Measurements from ENCODE around the gene RSRC1. TPM values are rescaled to one million over a fixed set of nuclear protein-coding genes. Genes with fewer than 3 reads are reported as not detected.

RSRC1 gene
- total RNA-seq, 3 donors from 2014 or later: 26.6 to 41.9 (median 29.9) TPM

DNA sequence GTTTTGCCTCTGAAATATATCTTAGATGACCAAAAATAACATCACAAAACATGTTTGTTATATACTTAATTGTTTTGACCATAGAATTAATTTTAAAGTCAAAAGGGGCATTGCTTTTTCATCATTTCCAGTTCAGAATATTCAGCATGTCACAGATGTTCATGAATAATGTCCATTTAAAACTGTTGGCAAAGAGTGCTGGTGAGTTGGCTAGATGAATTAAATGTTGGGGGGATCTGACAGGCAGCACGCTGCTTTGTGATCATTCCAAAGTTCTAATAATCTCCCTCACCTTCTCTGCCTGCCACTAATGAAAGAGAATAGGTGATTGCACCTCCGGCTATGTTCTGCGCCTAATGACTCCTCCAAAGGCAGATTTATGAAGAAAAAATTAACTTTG lies 321.9 kb downstream of the RSRC1 start:
- intact Hi-C loops (cut with DNase I, micrococcal nuclease): loop anchor here in 1 of 2 donors (5.0 kb wide), 1 partner anchor 340 kb away; no protein-coding TSS in a partner anchor
- TF ChIP-seq CTCF (IDR thresholded peaks at IDR 0.05): no peak
- no peak overlapping the region for H3K4me3 ChIP-seq
- H3K36me3 ChIP-seq (ENCODE audit: low read depth): no peaks in the 10 kb centered on the region
- no peaks in the 10 kb centered on the region for H3K4me1 ChIP-seq (ENCODE audit: low read depth)
- DNase-seq (no peak), ATAC-seq (no peak)
- H3K9me3 ChIP-seq: no peaks in the 10 kb centered on the region

DNA sequence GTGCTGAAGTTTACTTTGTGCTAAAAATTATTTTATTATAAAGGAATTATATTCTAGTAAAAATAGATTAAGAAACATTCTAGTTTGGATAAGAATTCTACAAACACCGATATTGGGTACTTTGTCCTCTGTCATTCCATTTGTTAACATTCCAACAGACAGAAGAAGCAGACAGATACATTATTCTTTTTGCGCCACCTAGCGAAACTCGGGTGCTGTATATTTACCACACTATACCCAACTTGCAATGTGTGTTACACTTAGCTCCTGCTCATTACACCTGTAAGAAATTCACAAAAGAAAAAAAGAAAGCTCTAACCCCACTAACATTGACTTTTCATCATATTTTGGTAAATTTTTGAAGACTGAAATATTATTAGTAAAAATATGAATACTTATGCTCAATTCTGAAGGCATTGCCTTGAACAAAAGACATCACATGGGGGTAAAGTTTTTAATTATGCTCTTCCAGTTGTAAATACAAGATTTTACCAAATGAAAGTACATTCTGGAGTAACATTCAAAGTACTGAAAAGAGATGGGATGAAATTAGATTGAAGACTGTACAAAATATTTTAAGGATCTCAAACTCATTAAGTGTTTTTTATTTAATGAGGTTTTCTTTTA lies 324.6 kb downstream of the RSRC1 start:
- Histone ChIP-seq H3K36me3 (ENCODE audit: low read depth) (no peaks in the 10 kb centered on the region), H3K9me3 (no peaks in the 10 kb centered on the region), H3K4me1 (ENCODE audit: low read depth) (no peaks in the 10 kb centered on the region), H3K4me3 (no peak overlapping the region)
- peak in 2 of 3 donors; percentile 21 to 93 for DNase-seq
- intact Hi-C loops (cut with DNase I, micrococcal nuclease): loop anchor here in 1 of 2 donors (5.0 kb wide), 1 partner anchor 342 kb away; no protein-coding TSS in a partner anchor
- ATAC-seq: peak; percentile 82
- TF ChIP-seq CTCF (IDR thresholded peaks at IDR 0.05): peak; percentile 33

DNA sequence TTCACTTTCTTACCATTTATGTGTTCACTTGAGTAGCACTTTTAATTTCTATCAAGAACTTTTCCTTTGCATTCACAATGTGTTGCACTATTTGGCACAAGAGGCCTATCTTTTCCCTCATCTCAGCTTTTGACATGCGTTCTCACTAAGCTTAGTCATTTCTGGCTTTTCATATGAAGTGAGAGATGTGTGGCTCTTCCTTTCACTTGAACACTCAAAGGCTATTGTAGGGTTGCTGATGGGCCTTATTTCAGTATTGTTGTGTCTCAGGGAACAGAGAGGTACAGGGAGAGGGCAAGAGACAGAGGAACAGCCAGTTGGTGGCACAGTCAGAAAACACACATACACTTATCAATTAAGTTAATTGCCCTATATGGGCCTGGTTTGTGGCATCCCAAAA lies 333.7 kb downstream of the RSRC1 start:
- ATAC-seq (no peak), DNase-seq (no peak)
- no peaks in the 10 kb centered on the region for H3K4me1 ChIP-seq (ENCODE audit: low read depth)
- no peak for TF ChIP-seq CTCF (IDR thresholded peaks at IDR 0.05)
- no peaks in the 10 kb centered on the region for H3K36me3 ChIP-seq (ENCODE audit: low read depth)
- H3K4me3 ChIP-seq: no peak overlapping the region
- intact Hi-C loops (cut with DNase I, micrococcal nuclease): loop anchor here in 1 of 2 donors (5.0 kb wide), 1 partner anchor 89 kb away; no protein-coding TSS in a partner anchor
- no peaks in the 10 kb centered on the region for H3K9me3 ChIP-seq

DNA sequence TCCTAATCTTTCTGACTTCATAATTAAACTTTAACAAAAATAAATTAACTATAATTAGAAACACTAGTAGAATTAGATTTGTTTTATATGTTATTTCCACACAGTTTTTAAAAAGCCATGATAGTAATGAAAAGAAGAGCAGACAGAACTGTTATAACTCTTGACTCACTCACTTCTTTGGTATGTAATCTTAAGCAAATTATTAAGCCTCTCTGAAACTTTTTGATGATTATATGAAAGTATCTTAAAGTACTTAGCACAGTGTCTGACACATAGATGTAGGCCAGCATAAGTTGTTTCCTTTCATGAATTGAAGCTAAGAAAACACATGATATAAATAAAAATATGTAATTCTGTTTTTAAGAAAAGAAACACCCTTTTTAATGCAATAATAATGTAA lies 337.5 kb downstream of the RSRC1 start:
- Histone ChIP-seq H3K4me1 (ENCODE audit: low read depth) (no peaks in the 10 kb centered on the region), H3K36me3 (ENCODE audit: low read depth) (no peaks in the 10 kb centered on the region), H3K4me3 (no peak overlapping the region), H3K9me3 (no peaks in the 10 kb centered on the region)
- intact Hi-C loops (cut with DNase I, micrococcal nuclease): no loop called here
- no peak for TF ChIP-seq CTCF (IDR thresholded peaks at IDR 0.05)
- ATAC-seq (no peak), DNase-seq (no peak)

GRCh38 chr3:158451405-158452055 lies 341.6 kb downstream of the RSRC1 start:
- no peaks in the 10 kb centered on the region for H3K9me3 ChIP-seq
- ATAC-seq (no peak), DNase-seq (no peak)
- TF ChIP-seq CTCF (IDR thresholded peaks at IDR 0.05): no peak
- intact Hi-C loops (cut with DNase I, micrococcal nuclease): no loop called here
- H3K36me3 ChIP-seq (ENCODE audit: low read depth): no peaks in the 10 kb centered on the region
- H3K4me3 ChIP-seq: no peak overlapping the region
- H3K4me1 ChIP-seq (ENCODE audit: low read depth): no peaks in the 10 kb centered on the region
